T-helper 1 cell treated with Interleukin-12 subunit alpha and Interleukin-12 subunit beta and Interleukin-4 antibody, amounts not matched to agents 30 ng/mL and 1 ng/mL, for 36 hours (primary cell): ENCODE measurements around the gene ISLR. TPM values are rescaled to one million over a fixed set of nuclear protein-coding genes. Genes with fewer than 3 reads are reported as not detected.

Experiments used
- intact Hi-C: fragments of 100-400 bp; cut with micrococcal nuclease; formaldehyde crosslinking; loops from one replicate; pipeline ENCODE4 v1.15.1; 2024
- total RNA-seq: library from RNA; stranded (reverse); gene quantifications from 2 replicates; pipeline ENCODE4 v1.2.3, GENCODE V29; 2022

ISLR gene
- total RNA-seq, 1 donor from 2014 or later, result not detected

DNA sequence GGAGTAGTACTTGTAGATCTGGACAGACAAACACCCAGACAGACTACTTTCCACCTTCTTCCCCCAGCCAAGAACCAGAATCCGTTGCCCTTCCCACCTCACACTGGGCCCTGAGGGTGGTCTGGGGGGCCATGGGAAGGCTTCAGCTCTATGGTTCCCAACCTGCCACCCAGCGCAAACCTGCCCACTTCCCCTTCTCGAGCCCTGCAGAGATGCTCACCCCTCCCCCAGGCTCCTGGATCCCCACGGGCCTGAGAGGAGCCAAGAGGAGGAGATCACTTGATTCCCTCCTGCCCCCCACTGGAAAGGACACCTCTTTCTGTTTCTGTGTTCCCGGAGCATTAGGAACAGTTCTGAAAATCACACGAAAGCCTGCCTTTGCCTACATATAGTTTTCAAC lies 20.4 kb downstream of the ISLR start:
- intact Hi-C loops, result no loop called here

DNA sequence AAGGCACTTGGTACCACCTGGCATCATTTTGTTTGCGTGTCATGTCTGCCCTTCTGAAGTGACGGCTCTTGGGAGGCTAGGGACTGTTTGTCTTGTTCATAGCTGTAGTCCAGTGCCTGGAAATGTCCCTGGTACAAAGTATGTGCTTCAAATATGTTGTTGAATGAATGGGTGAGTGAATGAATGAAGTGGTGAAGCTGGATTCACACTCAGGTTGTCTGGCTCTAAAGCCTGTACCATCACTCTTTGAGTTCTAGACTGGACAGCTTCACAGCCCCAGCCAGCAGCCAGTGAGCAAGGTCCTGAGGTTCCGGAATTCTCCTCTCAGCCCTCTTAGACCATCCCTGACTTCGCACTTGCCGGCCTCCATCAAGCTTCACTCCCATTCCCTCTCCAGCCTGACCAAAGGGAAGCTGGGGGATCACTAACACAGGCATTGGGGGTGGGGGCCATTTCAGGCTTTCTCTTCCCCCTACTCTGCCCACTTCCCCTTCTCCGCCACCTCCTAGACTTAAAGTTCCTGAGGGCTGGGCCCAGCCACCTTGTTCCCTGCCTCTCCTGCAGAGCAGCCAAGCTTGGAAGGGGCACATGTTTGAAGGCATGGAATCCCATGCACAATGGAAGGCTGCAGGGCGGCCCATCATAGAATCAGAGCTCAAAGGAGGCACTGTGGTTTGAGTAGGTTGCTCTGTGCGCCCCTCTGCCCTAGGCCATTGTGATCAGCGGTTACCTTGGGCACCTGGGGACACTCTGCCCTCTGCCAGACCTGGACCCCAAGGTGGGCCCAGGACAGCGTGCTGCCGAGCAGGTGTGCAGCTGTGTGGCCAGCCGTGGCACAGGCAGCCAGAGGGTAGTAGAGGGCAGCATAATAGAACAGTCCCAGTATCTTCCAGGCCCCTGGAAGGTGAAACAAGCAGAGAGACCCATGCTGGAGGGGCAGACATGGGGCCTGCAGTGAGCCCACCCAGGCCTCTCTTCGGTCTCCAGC lies 21.4 kb downstream of the ISLR start:
- intact Hi-C loops, result no loop called here

DNA sequence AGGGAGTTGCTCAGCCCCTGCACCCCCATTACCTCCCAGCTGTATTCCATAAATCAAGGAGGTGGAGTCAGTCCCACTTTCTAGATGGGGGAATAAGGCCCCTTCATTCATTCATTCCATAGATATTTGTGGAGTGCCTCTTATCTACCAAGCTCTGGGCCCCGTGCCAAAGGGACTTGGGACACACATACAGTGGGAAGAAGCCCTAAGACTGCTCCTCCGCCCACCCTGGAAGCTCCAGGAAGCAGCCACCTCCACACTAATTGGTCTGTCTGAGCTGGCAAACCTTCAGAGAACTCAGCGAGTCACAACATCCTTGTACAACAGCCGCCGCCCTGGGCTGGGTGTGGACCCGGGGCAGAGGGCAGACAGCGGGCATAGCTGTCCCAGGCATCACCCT lies 22.7 kb downstream of the ISLR start:
- intact Hi-C loops, result no loop called here

DNA sequence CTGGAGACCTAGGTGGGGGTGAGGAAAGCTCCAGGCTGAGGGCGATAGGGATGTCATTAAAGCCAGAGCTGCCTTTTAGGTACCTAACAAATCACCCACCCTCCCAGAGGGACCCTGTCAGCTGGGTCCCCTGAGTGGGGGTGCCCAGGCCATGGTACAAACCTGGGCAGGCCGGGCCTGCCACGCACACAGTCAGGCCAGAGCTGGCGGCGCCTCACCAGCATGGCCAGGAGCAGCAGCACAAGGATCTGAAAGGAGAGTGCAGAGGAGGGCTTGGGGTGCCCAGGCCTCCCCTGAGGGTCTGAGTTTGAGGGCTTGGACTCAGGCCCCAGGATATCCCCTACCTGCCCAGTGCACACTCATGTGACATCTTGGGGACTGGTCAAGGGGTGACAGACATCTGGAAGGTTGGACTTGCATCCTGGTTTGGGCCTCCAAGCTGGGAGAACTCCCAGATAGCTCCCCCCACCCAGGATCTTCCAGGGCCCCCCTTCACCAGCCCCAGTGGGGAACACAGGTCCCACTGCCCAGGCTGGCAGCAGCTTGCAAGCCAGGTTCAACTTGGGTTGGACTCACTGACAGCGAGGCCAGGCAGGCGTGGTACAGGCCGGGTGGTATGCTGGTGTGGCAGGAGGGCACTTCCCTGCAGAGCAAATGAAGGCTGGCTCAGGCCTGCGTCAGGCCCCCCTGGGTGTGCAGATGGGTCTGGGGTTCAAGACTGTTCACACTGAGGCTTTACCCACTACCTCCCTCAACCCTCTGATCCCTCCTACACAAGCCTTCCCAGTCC lies 23.9 kb downstream of the ISLR start:
- intact Hi-C loops, result no loop called here

DNA sequence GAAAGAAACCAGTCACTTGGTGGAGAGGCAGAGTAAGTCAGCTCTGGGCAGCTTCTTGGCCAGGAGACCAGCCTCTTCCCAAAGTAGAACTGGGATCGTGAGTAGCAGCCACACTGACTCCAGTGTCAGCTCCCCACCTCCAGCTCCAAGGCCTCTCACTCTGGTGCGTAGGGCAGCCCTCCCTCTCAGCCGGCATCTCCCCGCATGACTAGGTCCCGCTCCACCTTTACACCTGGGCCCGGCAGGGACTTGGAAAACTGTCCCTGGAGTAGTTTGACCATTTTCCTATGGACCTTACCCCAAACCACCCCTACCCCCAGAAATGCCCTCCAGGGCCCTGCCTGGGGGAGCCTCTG lies 25.8 kb downstream of the ISLR start:
- intact Hi-C loops, result no loop called here

DNA sequence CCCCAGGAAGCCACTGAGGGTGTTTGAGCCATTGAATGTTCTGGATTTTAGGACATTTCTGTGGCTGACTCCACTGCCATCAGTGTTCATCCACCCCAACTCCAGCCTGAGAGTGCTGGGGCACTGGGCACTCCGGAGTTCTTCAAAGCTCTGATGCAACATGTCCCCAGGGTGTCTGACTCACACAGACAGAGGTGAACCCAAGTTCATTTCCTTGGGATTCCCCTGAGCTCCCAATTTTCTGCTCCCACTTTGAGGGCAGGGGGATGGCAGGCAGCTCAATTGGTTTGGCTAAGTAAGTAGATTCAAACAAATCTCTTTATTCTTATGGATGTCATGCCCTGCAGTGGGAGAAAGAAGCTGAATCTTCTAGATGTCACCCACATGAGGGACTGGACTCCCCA lies 26.9 kb downstream of the ISLR start:
- intact Hi-C loops, result no loop called here

DNA sequence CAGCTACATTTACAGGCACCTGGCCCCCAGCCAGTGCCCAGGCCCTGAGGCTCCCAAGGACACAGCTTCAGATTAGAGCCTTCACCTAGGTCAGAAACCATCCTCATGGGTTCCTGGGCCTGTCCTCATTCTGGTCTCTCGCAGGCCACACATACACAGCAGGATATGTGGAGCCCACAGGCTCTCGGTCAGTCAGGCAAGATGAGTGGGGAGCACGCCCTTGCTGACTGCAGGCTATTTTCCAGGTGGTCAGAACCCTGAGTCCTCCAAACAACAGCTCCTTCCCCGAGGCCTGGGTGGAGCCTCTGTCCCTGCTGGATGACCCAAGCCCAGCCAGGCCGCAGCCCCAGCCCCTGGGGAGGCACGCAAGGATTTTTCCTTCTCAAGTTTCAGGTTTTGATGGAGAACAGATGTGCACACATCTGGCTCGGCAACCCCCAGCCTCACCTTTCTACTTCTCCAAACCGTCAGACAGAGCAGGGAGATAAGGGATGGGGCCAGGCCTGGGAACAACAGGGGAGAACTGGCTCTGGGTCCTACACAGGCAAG lies 27.4 kb downstream of the ISLR start:
- intact Hi-C loops, result no loop called here

DNA sequence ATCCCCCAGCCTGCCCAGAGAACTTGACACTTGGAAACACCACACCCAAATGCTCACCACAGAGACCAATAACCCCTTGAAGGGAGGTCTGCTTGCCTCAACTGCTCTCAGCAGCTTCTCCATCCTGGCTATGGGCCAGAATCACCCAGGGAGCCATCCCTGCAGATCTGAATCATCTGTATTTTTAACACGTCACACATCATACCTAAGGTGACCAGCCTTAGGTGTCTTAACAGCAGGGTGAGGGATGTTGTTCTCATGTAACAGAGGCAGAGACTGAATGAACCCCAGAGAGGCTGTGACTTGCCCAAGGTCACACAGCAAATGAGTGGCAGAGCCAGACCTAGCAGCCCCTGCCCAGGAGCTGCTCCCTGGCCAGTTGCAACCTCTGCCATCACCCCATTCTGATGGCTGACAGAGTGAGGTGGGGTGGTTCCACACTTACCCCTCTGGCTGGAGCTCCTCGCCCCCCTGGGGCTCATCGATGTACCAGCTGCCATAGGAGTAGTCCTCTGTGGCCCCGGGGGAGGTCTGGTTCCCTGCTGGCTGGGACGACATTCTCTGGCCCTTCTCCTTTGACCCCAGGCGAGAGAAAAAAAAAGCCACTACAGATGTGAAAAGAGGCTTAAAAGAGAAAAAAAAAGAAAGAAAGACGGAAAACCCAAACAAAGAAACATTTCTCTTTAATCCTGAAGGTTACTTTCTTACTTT lies 28.4 kb downstream of the ISLR start:
- intact Hi-C loops, result no loop called here

DNA sequence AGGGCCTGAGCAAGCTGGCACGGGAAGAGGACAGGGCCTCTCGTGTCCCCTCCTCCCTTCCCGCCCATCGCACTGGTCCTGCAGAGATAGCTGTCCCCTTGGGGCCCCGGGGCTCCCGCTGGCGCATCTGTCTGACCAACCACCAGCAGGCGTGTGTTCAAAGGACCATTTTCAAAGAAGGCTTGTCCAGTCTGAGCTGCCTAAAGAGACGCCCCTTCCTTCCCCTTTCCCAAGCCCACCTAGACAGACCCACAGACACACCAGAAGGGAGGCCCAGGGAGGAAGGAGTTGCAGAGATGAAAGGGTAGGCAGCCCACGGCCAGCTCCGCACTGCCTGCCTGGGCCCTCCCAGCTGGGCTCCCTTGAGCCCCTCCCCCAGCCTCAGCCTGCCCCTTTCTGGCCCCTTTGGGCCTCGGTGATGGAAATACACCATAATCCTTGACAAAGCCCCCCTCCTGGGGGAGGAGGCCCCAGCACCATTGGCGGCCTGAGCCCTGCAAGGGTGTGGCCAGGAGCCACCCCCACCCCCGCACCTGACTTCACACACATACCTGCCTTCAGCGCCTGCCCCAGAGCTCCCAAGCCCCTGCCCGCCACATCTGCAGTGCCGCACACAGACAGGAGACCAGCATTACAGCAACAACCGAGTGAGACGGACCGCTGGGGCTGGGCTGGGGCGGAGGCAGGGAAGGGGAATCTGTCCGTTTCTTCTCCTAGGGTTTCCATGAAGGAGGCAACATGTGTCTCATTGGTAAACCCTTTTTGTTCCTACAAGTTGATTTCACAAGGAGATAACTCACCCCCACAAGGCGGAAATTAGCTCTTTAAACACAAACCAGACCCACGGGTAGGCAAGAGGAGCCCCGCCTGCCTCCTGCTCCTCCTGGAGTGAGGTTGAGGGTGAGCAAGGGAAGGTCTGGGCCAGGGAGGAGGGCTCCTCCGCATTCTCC lies 29.2 kb downstream of the ISLR start, which contains the start of gene STRA6:
TSS of gene STRA6 (minus strand) at position 336 of the 950 bp plus-strand sequence. CDS start 520 bp downstream, outside the sequence.
- intact Hi-C loops, result no loop called here

DNA sequence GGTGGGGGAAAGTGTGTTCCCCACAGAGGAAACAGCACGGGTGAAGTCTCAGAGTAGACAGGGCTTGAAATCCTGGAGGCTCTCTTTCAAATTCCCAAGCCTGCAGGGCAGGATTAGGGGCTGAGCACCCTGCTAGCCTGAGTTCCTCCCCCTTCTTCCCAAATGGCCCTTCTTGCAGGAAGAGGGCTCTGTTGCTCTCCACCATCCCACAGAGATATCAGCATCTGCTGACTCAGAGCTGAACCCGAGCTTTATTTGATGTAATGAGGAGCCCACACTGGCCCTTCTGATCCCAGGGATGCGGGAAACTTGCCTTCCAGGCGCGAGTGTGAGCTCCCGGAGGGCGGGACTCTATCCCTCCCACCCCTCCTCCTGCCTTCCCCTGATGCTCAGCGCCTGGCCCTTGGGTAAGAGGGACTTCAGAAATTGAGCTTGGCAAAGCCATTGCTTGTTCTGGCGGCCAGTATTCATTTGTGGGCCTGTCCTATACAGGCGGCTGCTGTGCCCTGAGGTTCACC lies 30.5 kb downstream of the ISLR start:
- intact Hi-C loops, result no loop called here

DNA sequence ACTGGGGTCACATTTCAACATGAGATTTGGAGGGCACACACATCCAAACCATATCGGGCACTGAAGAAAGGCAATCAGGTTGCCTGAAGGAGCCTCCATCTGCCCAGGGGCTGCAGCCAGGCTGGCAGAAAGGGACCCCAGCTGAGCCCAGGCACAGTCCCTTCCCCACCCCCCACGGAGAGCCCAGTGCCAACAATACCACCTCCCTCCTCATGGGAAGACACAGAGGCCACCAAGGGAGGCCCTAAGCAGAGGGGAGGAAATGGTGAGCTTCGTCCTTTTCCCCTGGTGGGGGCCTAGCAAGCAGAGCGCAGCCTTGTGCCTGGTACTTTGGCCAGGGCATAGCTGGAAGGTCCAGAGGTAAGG lies 32.1 kb downstream of the ISLR start:
- intact Hi-C loops, result no loop called here

DNA sequence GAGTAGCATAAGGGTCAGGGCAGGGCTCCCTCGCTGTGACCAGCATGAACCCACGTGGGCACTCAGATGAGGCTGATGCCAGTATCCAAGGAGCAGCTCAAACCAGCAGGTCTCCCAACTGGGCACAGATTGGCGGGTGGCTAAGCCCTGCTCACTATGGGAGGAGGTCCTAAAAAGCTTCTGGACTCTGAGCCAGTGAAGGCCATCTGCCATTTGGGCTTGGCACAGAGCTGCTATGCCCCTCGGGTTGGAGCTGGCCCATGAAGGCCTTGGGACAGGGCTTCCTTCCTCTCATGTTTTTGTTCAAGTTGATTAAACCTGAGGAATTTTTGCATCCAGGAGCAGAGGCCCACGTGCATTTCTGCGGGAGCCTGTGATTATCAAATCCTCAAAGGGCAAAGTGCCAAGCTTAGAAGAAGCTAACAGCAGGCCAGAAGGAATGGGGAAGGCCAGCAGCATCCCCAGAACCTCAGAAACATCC lies 33.3 kb downstream of the ISLR start:
- intact Hi-C loops, result no loop called here

DNA sequence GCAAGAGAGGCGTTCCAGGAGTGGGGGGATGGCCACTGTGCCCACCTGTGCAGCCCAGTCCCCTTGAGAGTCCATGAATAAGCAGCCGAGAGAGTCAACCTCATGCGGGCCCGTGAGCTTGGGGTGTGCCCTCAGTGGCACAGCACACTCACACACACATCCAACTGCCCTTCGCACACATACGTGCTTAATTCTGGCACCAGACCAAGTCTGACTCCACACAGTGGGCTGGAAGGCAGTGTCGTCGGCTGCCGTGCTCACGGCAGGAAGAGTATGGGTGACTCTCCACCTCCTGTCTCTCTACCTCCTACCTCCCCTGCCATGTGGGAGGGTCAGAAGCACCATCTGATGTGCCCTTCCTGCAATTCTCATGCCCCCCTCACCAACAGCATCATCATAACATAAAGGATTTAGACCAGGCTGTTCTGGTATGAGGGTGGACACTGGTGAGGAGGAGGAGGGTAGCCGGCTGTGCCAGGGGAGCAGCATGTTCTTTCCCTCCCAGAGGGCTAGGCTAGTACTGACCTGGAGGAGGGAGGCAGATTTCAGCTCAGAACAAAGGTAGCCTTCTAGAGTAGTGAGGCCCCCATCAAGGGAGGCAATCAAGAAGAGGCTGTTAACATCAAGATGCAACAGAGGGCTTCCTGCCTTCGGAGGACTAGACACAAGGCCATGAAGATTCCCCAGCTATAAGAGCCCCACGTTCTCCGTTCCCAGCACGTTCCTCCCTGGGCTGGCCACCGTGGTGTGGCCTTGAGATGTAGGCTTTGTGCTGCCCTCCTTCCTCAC lies 34.3 kb downstream of the ISLR start:
- intact Hi-C loops, result no loop called here

DNA sequence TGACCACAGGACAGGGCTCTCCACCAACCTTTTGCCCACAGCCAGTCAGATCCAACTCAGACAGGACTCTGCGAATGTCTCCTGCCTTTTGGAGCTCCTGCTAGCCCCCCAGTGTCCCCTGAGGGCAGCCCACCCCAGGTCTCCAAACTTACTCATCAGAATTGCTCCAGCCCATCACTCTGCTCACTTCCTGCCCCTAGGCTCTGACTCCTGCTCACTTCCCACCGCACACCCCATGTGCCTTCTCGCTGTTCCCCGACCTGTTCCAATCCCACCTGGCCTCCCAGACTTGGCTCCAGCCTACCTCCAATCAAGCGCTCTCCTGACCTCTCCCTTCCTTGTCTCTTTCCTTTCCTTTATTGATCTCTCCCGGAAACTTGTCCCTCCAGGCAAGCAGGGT lies 35.0 kb downstream of the ISLR start:
- intact Hi-C loops, result no loop called here

DNA sequence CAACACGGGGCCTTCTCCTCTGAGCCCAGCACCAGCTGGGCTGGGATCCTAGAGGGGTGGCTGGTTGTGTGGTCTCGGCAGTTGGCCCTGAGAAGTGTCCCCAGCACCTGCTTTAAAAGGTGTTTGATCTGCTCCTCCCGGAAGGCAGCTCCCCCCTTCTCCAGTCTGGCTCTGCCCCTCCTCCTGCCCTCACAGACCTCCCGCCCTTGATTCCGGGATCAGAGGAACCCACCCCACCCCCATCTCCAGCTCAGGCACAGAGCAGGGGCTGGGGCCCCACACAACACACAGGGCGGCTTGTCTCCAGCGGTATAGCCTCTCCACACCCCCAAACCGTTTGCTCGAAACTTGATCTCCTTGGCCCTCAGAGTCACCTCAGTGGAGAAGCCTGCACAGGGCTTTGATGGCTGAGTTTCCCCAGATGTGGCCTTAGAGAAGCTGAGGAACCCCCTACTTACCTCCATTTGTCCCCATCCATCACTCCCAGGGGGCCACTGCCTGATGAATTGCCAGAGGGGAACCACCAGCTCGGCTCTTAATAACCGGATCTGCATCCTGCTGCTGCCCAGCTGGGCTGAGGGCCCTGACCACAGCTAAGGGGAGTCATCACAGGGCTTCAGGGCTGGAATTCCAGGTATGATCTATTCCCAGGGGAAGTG lies 35.5 kb downstream of the ISLR start:
- intact Hi-C loops, result no loop called here

DNA sequence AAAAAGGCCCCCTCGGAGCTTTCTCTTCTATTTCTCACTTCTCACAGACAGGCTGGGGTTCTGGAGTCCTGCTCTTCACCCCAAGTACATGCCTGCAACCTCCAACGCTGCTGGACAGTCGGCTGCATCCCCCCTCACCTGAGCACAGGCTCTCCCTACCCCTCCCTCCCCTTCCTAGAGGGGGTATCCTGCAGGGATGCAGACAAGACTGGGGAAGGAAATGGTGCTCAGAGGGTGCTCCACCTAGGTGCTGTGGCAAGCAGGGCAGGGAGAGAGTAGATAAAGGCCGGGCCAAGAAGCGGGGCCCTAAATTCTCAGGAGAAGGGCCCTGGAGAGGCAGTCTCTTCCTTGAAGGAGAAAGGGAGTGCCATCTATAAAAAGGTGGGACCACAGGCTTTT lies 36.0 kb downstream of the ISLR start:
- intact Hi-C loops, result no loop called here

DNA sequence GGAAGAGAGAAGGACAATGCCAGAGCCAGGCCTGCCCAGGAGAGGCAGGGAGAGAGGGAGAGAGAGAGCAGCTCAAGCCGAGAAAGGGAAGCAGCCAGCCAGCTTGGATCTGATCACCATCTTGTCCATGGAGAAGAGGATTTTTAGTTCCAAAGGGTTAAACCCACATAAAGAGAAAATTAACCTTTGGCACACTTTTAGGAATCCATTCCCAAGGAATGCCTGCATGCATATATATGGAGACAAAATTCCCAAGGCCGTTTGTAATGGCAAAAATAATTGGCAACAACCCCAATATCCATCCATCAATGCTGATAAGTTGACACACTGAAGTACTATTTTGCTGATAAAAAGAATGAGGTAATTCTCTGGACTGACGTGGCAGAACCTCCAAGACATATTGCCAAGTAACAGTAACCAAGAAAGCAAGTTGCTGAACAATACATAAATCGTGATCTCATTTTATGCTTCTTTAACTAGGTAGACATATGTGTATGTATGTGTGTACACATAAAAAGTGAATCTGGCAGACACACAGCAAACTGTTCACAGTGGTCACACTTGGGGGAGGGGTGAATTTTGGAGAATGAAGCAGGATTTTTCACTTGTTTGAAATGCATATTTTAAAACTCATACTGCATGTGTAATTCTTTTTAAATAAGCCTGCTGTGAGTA lies 36.6 kb downstream of the ISLR start:
- intact Hi-C loops, result no loop called here

DNA sequence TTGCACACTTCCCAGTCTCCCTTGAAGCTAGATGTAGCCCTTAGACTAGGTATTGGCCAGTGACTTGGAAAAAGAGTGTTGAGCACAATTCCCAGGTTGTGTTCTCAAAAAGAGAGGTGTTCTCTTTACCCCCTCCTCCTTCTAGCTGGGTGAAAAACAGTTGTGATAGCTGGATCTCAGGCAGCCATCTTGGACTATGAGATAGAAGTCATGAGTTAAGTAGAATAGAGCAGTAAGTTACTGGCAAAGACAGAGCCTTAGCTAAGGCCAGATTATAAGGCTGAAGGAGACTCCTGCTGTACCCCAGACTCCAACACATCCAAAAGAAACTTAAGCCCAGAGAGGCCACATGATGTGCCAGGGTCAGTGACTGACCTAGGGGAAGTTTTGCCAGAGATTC lies 37.2 kb downstream of the ISLR start:
- intact Hi-C loops, result no loop called here
